GM20000 (cell line): Measurements from ENCODE around the gene CCL1.

Source experiments
- DNase-seq: peaks from one replicate; pipeline ENCODE4 v3.0.0; 2012; ENCODE audit warnings: low spot score
- CTCF ChIP-seq: IDR thresholded peaks from 2 replicates; pipeline ENCODE4 v1.5.1; 2012; ENCODE audit warnings: mild to moderate bottlenecking, control low read depth; ENCODE audit errors: extremely low read depth, missing control alignments

CCL1 gene

GRCh38 chr17:34367486-34368195 is 4.6 kb upstream of the CCL1 start:
- DNase-seq, result no peak
- TF ChIP-seq CTCF, result no peak

- no peak for DNase-seq
- no peak for TF ChIP-seq CTCF
Observed at GRCh38 chr17:34366529-34367107, 3.6 kb upstream of the CCL1 start.

- TF ChIP-seq CTCF, result no peak
- DNase-seq, result no peak
Observed at GRCh38 chr17:34366010-34366409, 3.0 kb upstream of the CCL1 start.

- DNase-seq, result no peak
- no peak for TF ChIP-seq CTCF
Observed at GRCh38 chr17:34365340-34365739, 2.3 kb upstream of the CCL1 start.

- DNase-seq, result no peak
- no peak for TF ChIP-seq CTCF
Observed at GRCh38 chr17:34364751-34365150, 1.7 kb upstream of the CCL1 start.

GRCh38 chr17:34361478-34362061 is 1.5 kb downstream of the CCL1 start:
- peak; percentile 97 for TF ChIP-seq CTCF
- peak; percentile 79 for DNase-seq

- DNase-seq, result no peak
- TF ChIP-seq CTCF, result no peak
Observed at GRCh38 chr17:34360601-34361270, 2.3 kb downstream of the CCL1 start.
